Measurements from ENCODE around the gene WDR77.
A peak's percentile ranks its signal among the peaks of the same experiment; 100 is the strongest.

WDR77 gene

GRCh38 chr1:111436726-111437125 lies 12.3 kb downstream of the WDR77 start:
- DNase-seq (ENCODE audit: extremely low read depth, low read depth) = peak; percentile 14
- H3K4me3 ChIP-seq (replicated peaks; ENCODE audit: low read depth, low read length) = no peak overlapping the region
- TF ChIP-seq CTCF (IDR thresholded peaks at IDR 0.05; ENCODE audit: low read depth, low read length, missing control alignments) = no peak

- no peak for DNase-seq (ENCODE audit: extremely low read depth, low read depth)
- no peak for TF ChIP-seq CTCF (IDR thresholded peaks at IDR 0.05; ENCODE audit: low read depth, low read length, missing control alignments)
- no peak overlapping the region for H3K4me3 ChIP-seq (replicated peaks; ENCODE audit: low read depth, low read length)
Measured at GRCh38 chr1:111424281-111424680, 24.8 kb downstream of the WDR77 start.

- no peak for TF ChIP-seq CTCF (IDR thresholded peaks at IDR 0.05; ENCODE audit: low read depth, low read length, missing control alignments)
- DNase-seq (ENCODE audit: extremely low read depth, low read depth) = no peak
- no peak overlapping the region for H3K4me3 ChIP-seq (replicated peaks; ENCODE audit: low read depth, low read length)
Measured at GRCh38 chr1:111422546-111423391, 26.3 kb downstream of the WDR77 start.

- H3K4me3 ChIP-seq (replicated peaks; ENCODE audit: low read depth, low read length) = no peak overlapping the region
- TF ChIP-seq CTCF (IDR thresholded peaks at IDR 0.05; ENCODE audit: low read depth, low read length, missing control alignments) = no peak
- DNase-seq (ENCODE audit: extremely low read depth, low read depth) = no peak
Measured at GRCh38 chr1:111420377-111420776, 28.7 kb downstream of the WDR77 start.

GRCh38 chr1:111419037-111419436 lies 30.0 kb downstream of the WDR77 start:
- DNase-seq (ENCODE audit: extremely low read depth, low read depth) = no peak
- no peak for TF ChIP-seq CTCF (IDR thresholded peaks at IDR 0.05; ENCODE audit: low read depth, low read length, missing control alignments)

GRCh38 chr1:111417755-111418154 lies 31.3 kb downstream of the WDR77 start:
- TF ChIP-seq CTCF (IDR thresholded peaks at IDR 0.05; ENCODE audit: low read depth, low read length, missing control alignments) = no peak
- H3K4me3 ChIP-seq (replicated peaks; ENCODE audit: low read depth, low read length) = no peak overlapping the region
- DNase-seq (ENCODE audit: extremely low read depth, low read depth) = no peak

More at GRCh38 chr1:111419037-111419436, 30.0 kb downstream of the WDR77 start:
- H3K4me3 ChIP-seq (replicated peaks; ENCODE audit: low read depth, low read length) = no peak overlapping the region

Measured in HFF-Myc (cell line).